NCI-H146 (cell line): ENCODE results near the gene C1orf216.
"Not testable (repeated sequence)": the region's sequence is repeated elsewhere in the genome, so short reads cannot be mapped to it uniquely, and the experiment has no call there.

Experiments
- DNase-seq: peaks from one replicate; lab custom pipeline; 2025; lab: John Stamatoyannopoulos, UW

Gene C1orf216, protein sequence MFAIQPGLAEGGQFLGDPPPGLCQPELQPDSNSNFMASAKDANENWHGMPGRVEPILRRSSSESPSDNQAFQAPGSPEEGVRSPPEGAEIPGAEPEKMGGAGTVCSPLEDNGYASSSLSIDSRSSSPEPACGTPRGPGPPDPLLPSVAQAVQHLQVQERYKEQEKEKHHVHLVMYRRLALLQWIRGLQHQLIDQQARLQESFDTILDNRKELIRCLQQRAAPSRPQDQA

DNA sequence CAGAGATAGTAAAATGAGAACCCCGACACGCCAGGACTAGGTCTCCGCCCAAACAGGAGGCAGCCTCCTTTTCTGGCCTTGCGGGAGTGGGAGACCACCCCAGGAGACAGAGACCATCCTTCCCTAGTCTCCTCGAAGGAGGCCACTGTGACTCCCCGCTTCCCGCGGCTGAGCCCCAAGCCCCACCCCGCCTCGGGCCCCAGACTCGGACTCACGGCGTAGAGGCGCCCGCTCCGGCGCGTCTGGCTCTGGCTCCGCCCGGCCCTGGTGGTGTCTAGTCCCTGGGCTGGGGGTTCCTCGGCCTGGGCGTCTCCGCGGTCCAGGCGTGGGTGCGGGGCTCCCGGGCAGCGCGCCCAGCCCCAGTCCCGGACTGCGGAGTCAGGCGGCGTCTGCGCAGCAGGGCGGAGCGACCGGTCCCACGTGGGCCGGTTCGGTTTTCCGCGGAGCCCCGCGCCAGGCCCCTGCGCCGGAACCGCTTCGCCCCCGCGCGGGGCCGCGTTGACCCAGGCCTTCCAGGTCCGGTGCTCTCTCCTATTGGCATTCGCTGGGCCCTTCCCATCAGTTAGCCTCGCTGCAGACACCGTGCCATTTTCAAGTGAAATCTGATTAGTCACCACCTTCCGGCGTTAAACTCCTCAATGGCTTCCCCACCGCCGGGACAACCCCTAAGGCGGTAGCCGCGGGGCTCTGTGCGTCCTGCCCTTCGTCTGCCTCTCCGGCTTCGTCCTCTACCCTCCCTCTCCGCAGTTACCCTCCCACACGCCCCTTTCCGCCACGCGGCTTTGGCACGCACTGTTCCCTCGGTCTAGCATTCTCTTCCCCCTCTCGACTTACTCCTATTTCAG lies at the start of gene C1orf216:
TSS of gene C1orf216 (minus strand) at position 393 of the 845 bp plus-strand sequence. CDS start 2,563 bp downstream, outside the sequence.
- peak; percentile 62 for DNase-seq

DNA sequence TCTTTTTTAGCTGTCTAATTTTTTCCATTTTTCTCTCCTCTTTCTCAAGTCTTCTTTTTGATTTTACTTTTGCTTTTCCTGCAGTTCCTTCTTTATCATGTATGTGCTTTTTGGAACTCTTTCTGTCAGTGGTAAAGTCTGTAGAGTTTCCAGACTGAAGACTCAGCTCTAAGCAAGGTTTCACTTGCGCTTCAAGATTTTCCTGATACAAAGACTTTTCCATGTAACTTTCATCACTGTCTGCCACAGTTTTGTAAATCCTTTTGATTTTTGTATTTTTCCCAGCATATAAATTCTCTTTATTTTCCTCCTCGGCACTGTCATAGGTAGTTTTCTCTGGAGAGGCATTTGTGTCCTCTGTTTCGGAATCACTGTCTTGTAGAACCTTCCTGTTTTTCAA lies 45.6 kb upstream of the C1orf216 start:
- DNase-seq, result no peak

DNA sequence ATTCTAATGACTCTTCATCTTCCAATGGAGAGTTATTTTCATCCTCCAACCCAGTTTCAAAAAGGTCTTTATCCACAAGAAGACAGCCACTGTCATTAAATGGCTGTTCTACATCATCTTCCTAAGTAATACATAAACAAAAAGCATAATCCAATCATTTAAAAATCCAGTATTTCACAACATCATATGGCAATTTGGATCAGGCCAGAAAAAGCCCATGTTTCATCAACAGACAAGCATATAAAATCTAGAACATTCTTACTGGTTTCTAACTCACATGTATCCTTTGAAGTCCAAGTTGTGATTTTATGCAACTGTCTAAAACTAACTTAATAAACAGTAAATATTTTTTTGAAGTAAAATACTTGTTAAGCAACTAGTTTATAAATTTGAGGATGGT lies 44.5 kb upstream of the C1orf216 start:
- no peak for DNase-seq

DNA sequence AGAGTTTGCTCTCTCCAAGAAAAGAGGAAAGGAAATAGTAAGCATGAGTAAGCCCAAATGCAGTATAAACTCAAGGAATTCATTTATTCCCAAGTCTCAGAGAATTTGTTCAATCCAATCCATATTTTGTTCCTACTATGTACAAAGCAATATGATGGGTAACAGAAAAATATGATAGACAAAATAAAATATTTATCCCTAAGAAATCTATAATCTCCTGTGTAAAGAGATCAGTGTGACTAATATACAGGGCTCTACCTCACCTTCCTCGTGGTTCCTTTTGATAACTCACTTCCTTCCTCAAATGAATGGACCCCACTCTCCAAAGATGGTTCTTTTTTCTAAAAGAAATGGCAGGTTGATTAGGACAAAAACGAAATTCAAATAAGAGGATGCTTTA lies 43.5 kb upstream of the C1orf216 start:
- no peak for DNase-seq

DNA sequence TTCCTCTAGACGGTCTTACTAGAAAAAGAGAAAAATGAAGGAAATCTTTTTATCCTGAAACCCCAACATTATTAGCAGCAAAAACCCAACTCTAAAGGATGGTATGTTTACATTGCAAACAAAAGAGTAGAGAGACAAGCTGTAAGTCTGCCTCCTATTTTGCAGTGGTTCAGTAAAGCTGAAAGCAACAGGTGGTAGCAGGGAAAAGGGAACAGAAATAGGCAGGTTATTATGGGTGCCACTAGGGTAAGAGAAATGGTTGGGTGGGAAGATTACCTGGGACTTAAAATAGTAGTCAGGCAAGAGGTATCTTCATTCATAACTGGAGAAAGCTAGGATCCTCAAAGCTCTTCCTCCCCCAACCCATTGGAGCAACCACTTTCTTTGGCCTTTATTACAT lies 37.4 kb upstream of the C1orf216 start:
- no peak for DNase-seq

DNA sequence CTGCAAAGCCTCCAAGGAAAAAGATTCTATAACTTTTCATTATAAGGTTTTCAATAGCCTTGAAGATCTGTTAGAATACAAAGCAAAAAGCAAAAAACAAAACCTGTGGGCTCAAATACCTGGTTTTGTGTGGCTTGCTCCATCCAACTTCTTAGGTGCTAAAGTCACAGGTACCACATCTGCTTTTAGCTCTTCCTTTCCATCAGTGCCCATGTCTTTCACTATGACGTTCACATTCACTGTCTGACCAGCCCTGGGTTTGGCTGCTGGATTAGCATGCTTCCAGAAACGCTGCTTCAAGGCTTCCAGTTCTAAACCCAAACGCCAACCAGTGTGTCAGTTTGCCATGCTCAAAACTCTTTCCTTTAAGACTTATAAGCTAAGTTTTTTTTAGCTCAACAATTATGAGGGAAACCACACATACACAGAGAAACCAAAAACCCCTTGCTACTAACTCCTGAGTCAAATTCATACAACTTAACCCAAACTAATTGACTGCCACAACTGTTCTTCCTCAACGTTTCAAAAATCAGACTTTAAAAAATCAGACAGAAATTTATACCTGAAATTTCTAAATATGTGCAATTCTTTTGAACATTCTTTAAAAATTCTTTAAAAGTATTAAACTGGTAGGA lies 35.1 kb upstream of the C1orf216 start:
- DNase-seq, result no peak

DNA sequence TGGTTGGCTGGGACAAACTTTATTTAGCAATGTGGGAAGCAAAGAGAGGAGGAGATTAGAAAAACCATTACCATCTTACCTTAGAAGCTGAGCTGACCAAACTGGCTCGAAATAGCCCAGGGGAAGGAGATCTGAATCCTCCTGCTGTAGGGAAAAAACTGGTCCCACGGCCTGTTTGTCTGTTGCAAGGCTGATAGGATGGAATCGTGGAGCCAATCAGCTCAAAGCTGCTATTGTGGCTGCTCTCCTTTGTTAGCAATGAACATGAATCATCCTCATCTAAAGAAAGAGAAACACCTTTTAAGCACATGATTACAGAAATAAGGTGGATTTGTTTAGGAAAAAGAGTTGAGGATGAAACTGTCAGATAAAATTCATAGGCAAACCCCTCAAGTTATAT lies 29.6 kb upstream of the C1orf216 start:
- DNase-seq, result no peak

DNA sequence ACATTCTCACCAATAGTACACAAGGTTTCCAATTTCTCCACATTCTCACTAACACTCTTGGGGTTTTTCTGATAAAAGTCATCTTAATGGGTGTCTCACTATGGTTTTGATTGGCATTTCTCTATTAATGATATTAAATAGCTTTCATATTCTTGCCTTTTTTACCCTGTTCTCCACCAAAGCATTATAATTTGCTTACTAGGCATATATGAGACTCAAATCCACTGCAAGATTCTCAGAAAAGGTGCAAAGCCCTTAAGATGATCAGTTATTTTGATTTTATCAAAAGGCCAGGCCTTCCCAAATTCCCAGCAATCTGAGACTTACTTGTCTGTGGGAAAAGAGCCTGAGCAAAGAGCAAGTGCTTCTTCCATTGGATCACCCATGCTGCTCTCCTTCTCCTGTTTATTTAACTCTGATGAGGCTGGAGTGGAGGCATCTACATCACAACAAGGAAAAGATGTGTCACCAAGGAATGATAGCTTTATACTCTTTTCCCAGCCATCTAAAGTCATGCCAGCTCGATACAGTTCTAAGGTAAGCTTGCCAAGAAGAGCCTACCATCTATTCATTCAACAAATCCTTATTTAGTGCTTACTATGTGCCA lies 26.5 kb upstream of the C1orf216 start:
- no peak for DNase-seq

DNA sequence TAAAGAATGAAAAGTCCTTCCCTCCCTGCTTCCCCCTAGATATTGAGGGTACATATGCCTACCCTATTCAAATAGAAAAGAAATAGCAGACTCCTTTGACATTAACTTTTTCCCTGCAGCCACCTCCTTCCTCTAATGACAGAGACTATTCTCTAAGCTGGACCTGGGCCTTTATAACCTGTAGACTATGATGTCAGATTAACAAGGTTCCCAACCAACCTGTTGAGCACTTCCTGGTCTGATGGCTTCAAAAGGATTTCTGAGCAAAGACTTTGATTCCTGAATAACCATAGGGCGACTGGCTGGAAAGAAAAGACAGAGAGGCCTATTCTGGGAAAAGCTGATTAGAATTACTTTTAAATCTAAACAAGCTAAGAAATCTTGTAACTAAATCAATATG lies 18.4 kb upstream of the C1orf216 start:
- DNase-seq, result no peak

DNA sequence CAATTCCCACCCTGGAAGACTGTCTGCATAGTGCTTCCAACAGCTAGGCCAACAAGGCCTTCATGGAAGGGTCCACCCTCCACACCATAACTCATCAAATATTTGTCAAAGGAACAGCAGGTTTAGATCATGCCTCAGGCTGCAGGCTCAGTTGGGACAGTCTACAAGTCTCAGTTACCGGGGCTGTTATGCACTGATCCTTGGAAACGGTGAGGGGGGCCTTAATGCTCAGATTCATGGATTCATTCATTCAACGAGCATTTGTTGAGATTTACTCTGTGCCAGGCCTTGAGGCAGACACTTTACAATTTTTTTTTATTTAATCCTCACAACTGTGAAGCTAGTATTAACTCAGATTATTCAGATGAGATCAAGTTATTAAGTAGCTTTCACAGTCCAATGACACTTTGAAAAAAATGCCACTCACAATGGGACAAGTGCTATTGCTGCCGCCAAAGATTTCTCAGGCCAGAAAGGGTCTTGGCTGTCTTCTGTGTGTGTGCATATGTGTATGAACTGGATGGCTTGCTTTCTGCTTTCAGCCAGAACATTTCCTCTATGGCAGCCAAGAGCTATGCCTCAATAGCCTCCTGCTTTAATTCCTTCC lies 8.9 kb upstream of the C1orf216 start:
- no peak for DNase-seq

DNA sequence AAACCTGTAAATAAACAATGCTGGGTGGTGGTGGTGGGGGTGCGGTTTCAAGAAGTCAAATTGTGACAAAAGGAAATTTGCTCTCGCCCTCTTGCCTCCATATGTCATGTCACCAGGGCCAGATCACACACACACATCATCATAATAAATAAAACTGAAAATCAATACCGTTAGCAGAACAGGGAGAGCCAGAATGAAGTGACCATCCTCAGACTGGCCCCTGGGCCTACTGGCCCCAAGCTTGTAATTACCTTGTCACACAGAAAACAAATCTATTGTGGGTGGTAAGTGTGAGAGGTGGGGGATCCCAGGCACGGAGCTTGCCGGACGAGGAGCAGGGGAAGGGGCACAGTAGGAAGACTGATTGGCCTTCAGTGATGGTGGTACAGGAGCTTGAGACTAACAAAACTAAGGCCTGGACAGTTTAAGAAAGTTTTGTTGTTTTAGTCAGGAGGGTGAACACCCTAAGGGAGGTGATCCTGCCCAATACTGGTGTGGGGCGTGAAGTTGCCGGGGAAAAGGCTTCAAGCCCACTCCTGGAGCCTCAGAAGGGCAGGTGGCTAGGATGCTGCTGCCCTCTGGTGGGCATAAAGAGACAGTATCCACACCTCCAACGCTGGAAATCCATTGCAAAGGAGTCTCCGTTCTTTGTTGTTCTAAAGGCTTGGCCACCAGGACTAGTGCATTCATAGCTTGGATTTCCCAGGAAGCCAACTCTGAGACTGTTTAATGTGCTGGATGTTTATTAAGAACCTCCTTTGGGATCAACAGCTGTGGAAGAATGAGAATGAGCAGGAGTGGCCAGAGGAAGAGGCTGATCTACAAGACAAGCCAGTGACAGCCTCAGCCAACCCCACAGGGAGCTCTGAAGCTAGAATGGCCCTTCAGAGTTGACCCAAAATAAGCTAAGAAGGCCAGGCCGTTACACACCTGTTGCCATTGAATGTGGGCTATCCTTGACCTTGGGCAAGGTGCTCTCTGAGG lies 8.1 kb upstream of the C1orf216 start:
- DNase-seq, result peak; percentile 49

DNA sequence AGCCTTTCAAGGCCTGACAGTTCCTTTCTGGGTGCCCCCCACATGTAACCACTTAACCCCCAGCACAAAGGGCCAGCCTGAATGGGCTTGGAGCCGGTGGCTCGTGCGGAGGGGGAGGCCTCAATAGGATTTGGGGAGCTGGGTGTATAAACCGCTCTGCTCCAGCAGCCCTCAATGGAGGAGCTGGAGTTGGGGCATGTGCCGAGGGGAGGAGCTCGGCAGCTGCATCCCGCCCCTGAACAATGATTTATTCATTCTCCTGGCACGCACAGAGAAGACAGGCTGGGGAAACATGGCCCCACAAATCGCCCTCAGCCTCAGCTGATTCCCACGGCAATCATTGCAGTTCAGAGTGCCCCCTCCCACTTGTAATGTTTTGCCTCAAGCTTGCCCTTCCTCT lies 6.9 kb upstream of the C1orf216 start:
- no peak for DNase-seq

DNA sequence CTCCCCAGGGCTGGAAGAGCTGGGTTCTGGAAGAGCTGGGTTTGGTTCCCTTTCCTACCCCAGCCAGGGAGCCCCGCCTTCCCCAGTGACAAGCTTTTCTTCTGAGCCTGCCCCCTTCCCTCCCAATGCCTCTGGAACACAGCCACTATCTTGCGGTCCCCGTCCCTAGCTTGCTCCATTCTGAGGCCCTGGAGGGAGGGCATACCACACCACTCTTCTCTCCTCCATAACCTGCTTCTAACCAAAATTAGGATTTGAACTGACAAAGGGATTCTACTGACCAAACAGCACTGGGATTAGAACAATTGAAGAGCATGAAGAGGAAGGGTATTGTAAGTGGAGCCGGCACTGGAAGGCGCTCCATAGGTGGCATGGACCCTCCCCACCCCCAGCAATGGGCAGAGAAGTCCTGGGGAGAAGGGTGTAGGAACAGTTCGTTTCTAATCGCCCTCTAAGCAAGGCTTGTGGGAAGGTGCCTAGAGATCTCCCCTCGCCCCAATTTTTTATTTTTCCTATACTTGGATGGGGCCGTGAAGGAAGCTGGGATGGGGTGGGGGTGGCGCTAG lies 690 bp downstream of the C1orf216 start:
- peak; percentile 9 for DNase-seq

DNA sequence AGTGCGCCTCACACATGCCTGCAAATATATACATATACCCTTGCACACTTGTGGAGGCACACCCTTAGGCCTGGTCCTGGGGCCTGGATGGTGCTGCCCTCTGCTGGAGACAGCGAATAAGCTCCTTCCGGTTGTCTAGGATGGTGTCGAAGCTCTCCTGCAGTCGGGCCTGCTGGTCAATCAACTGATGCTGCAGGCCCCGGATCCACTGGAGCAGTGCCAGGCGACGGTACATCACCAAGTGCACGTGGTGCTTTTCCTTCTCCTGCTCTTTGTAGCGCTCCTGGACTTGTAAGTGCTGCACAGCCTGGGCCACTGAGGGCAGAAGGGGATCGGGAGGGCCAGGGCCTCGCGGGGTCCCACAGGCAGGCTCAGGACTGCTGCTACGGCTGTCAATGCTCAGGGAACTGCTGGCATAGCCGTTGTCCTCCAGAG lies 3.1 kb downstream of the C1orf216 start:
- peak; percentile 55 for DNase-seq

DNA sequence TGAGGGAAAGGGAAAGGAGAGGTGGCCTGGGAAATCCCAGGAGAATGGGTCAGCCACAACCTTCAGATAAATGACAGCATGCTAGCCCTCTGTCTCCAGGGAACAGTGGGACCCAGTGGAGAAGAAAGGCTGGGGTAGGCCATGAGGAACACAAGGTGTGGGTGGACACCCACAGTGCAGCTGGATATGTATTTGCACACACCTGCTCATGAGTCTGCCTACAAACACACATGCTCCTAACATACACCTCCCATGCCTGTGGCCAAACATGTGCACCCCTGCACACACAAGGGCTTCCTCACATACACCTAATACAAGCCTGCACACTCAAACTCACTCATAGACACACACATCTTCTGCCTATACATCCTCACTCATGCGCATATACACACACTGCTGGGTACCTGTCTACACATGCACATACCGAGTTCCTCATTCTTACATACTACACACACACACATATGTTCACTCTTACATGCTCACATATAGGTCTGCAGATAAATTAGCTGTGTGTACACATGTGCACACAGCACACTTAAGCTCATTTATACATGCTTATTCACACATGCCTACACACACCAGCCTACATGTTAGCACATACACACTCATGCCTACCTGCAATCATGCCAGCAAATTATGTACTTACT lies 3.6 kb downstream of the C1orf216 start:
- no peak for DNase-seq

DNA sequence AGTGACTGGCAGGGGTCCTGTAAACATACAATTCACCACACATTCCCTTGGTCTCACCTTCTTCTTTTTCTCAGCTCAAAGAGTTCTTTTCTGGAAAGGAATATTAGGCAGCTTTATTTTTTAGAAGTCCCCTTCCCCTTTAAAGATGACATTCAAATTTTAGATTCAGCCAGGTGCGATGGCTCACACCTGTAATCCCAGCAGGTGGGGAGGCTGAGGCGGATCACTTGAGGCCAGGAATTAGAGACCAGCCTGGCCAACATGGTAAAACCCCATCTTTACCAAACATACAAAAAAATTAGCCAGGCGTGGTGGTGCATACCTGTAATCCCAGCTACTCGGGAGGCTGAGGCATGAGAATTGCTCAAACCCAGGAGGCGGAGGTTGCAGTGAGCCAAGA lies 7.6 kb downstream of the C1orf216 start:
- DNase-seq, result not testable (repeated sequence)

DNA sequence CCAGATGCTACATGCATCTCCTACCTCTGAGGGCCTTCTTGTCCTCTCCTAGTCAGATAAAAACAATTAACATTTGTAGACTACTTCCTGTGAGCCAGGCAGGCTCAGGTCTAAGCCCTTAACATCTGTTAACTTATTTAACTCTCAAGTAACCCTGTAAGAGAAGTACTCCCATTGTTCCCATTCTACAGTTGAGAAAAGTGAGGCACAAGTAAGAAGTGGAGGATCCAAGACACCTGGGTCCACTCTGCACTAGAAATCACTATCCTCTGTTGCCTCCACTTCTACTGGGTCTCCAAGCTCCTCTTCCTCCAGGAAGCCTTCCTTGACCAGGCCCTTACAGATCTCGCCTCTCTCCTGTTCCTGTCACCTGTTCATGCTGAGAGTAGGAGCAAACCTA lies 9.7 kb downstream of the C1orf216 start:
- DNase-seq, result no peak

DNA sequence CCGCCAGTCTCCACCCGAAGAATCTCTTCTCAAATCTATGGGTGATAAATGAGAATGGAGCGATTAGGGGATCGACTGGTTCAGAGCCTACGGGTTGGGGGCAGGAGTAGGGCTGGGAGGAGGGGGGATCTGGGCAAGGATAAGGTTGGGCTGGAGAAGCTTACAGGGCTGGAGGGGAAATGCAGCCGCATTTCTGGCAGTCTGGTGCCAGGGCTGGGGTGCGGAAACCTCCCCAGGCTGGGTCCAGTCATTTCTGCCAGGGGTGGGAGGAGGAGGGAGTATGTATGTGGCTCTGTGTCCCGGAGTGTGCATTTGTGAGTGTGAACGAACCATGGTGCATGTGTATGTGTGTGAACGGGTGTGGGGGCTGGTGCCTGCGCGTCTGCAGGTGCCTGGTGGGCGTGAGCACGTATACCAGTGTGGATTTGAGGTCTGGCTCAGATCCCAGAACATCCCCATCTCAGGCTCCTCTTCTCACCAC lies 10.2 kb downstream of the C1orf216 start:
- DNase-seq, result peak; percentile 62

DNA sequence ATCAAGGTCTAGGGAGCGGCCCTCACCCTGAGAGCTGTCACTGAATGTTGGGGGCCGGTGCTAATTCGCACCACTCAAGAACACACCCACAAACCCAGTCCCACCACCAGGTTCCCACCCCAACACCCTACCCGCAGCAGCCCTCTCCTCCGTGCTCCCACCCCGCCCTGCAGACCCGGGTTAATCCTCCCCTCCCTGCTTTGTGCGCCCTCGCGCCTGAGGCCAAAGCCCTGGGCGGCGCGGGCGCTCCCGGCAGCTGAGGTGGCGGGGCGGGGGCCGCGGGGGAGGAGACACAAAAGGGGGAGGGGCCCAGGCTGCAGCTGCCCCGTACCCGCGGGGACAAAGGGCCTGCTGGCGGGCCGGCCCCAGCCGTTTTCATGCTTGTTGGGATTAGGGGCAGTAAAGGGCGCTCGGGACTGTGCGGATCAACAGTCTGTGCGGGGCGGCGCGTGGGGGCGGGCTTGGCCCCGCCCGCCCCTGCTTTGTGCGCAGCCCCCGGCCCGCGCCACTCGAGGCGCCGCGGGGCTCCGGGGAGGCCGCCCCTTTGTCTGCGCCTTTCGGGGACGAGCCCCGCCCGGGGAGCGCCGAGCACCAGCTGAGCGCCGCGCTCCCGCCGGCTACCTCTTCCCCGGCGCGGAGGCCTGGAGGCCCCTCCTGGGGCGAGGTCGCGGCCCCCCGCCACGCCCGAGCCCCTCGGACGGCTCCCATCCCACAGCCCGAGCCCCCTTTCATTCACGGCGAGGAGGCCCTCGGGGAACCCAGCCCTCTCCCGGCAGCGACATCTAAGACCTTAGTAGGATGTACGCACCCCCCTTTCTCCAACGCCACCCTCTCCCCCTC lies 10.9 kb downstream of the C1orf216 start:
- peak; percentile 82 for DNase-seq
